GM12892 (cell line): ENCODE results near the gene TWF1.

Experiments
- POLR2A ChIP-seq: IDR thresholded peaks from 2 replicates; pipeline ENCODE4 v1.6.1; 2011; ENCODE audit warnings: low read depth, low read length, control low read depth
- POLR2AphosphoS5 ChIP-seq: IDR thresholded peaks from 2 replicates; pipeline ENCODE4 v1.6.1; 2011; ENCODE audit warnings: low read depth, low read length, control low read depth

GRCh38 chr12:43762596-43762995, 43.5 kb downstream of the TWF1 start:
- TF ChIP-seq POLR2A (no peak), POLR2AphosphoS5 (no peak)
